GM12878 (cell line): ENCODE measurements around the gene CFAP299. TPM values are rescaled to one million over a fixed set of nuclear protein-coding genes. Genes with fewer than 3 reads are reported as not detected.

ENCODE experiments used
- ATAC-seq: fragments of 200-7000 bp; cut with Tn5 transposase; 3 replicates; pipeline ENCODE4 v1.9.1; 2020; ENCODE audit warnings: mild to moderate bottlenecking, moderate library complexity
- BruUV-seq: library from RNA; stranded (reverse); fragments of 400-500 nt; replicated peaks from 2 replicates; lab custom pipeline; 2021; lab: Mats Ljungman, UMichigan
- CTCF ChIA-PET: fragments of 300-600 bp; sonication (Branson Sonifier 250); formaldehyde crosslinking; extraction: SDS; loops from one replicate; lab custom pipeline; 2021; ENCODE audit warnings: inconsistent platforms; lab: Yijun Ruan, JAX
- POLR2A ChIA-PET: fragments of 350-600 bp; formaldehyde crosslinking; extraction: SDS; loops from one replicate; lab custom pipeline; 2021; ENCODE audit warnings: inconsistent platforms; lab: Charles Lee
- RAD21 ChIA-PET: fragments of 300-600 bp; sonication (Branson Sonifier 250); formaldehyde crosslinking; loops from one replicate; lab custom pipeline; 2023; ENCODE audit warnings: antibody characterized with exemption; ENCODE audit not compliant: unreplicated experiment; lab: Charles Lee
- SMC1A ChIA-PET: fragments of 300-600 bp; sonication (Branson Sonifier 250); formaldehyde crosslinking; loops from one replicate; lab custom pipeline; 2023; ENCODE audit not compliant: unreplicated experiment, uncharacterized antibody; lab: Charles Lee
- DNase-seq: peaks from one replicate; pipeline ENCODE4 v3.0.0-alpha.2; 2011; ENCODE audit warnings: low read depth, low spot score
- FAIRE-seq: peaks from 3 replicates; lab custom pipeline; 2011; peaks lifted over from hg19 to GRCh38; lab: Jason Lieb, UNC
- H2AFZ ChIP-seq: 2 replicates; pipeline ENCODE4 v1.6.0; 2011; ENCODE audit warnings: low read depth, low read length, control low read depth; ENCODE audit not compliant: control insufficient read depth
- H3K27ac ChIP-seq: 2 replicates; pipeline ENCODE4 v1.5.1; 2011; ENCODE audit warnings: control low read depth; ENCODE audit not compliant: control insufficient read depth, insufficient read depth
- H3K27me3 ChIP-seq, 2 experiments: replicated peaks in 1 of 2; 2 replicates each; pipeline versions ENCODE4 v1.6.0 to v1.6.1; 2011; ENCODE audit warnings: low read length in 1 of 2; ENCODE audit not compliant: control insufficient read depth in 2 of 2, insufficient read depth in 2 of 2
- H3K36me3 ChIP-seq, 2 experiments: 2 replicates each; pipeline ENCODE4 v1.5.1; 2011; ENCODE audit warnings: low read length in 1 of 2; ENCODE audit not compliant: control insufficient read depth in 2 of 2, insufficient read depth in 2 of 2
- H3K4me1 ChIP-seq: 2 replicates; pipeline ENCODE4 v1.6.1; 2011; ENCODE audit warnings: mild to moderate bottlenecking, low read length, moderate library complexity, mixed read lengths; ENCODE audit not compliant: control insufficient read depth, insufficient read depth
- H3K4me2 ChIP-seq: 2 replicates; pipeline ENCODE4 v1.6.0; 2011; ENCODE audit warnings: control low read depth; ENCODE audit not compliant: control insufficient read depth, insufficient read depth
- H3K4me3 ChIP-seq: fragments of 200-600 bp; sonication (generic); 2 replicates; pipeline ENCODE4 v1.5.1; 2016
- H3K79me2 ChIP-seq: 2 replicates; pipeline ENCODE4 v1.6.0; 2011; ENCODE audit warnings: low read length; ENCODE audit not compliant: control insufficient read depth, insufficient read depth
- H3K9ac ChIP-seq: 2 replicates; pipeline ENCODE4 v1.8.0; 2011; ENCODE audit warnings: low read length, control low read depth, mixed read lengths; ENCODE audit not compliant: control insufficient read depth, insufficient read depth
- H3K9me3 ChIP-seq: replicated peaks from 3 replicates; pipeline ENCODE4 v1.5.1; 2011; ENCODE audit warnings: mild to moderate bottlenecking, low read length; ENCODE audit not compliant: control insufficient read depth, insufficient read depth
- H4K20me1 ChIP-seq: 2 replicates; pipeline ENCODE4 v1.6.0; 2011; ENCODE audit not compliant: control insufficient read depth, insufficient read depth
- BCLAF1 ChIP-seq: fragments of 450-650 bp; IDR thresholded peaks from 2 replicates; pipeline ENCODE4 v1.6.1; 2017; ENCODE audit warnings: antibody characterized with exemption, mild to moderate bottlenecking, moderate library complexity
- DPF2 ChIP-seq: fragments of 450-650 bp; IDR thresholded peaks from 2 replicates; pipeline ENCODE4 v1.6.1; 2017; ENCODE audit warnings: mild to moderate bottlenecking
- EZH2 ChIP-seq: IDR thresholded peaks from 2 replicates; pipeline ENCODE4 v1.6.1; 2012; ENCODE audit warnings: low read depth, mild to moderate bottlenecking, control low read depth, inconsistent platforms, low read length, borderline replicate concordance; ENCODE audit not compliant: control insufficient read depth
- IKZF1 ChIP-seq: fragments of 450-650 bp; conservative IDR thresholded peaks from 2 replicates; pipeline ENCODE4 v1.6.1; 2017; ENCODE audit warnings: antibody characterized with exemption, mild to moderate bottlenecking
- MYB ChIP-seq: fragments of 150-350 bp; IDR thresholded peaks from 2 replicates; pipeline ENCODE4 v1.6.1; 2014; ENCODE audit warnings: mild to moderate bottlenecking, low read depth, low read length, borderline replicate concordance
- NFXL1 ChIP-seq: fragments of 450-650 bp; IDR thresholded peaks from 2 replicates; pipeline ENCODE4 v1.6.1; 2017; ENCODE audit warnings: antibody characterized with exemption, mild to moderate bottlenecking, borderline replicate concordance
- POU2F2 ChIP-seq: IDR thresholded peaks from 3 replicates; pipeline ENCODE4 v1.6.1; 2011; ENCODE audit warnings: low read depth, mild to moderate bottlenecking, low read length, borderline replicate concordance
- RELA ChIP-seq: fragments of 450-650 bp; IDR thresholded peaks from 2 replicates; pipeline ENCODE4 v1.8.0; 2014; ENCODE audit warnings: borderline replicate concordance; ENCODE audit not compliant: partially characterized antibody
- SP1 ChIP-seq: IDR thresholded peaks from one replicate; pipeline ENCODE4 v1.6.1; 2011; ENCODE audit warnings: low read depth, low read length
- TCF12 ChIP-seq: IDR thresholded peaks from 2 replicates; pipeline ENCODE4 v1.6.1; 2011; ENCODE audit warnings: low read depth, mild to moderate bottlenecking, low read length
- TCF7 ChIP-seq: IDR thresholded peaks from 2 replicates; pipeline ENCODE4 v1.6.1; 2014; ENCODE audit warnings: antibody characterized with exemption, borderline replicate concordance
- WGBS: methylation state at CpG from one replicate; pipeline ENCODE4 v1.1.6; 2016; ENCODE audit warnings: low lambda C conversion rate; ENCODE audit not compliant: insufficient replicate concordance, insufficient coverage; ENCODE audit errors: missing lambda C conversion rate; 5-methylcytosine and 5-hydroxymethylcytosine counted together
- in situ Hi-C: fragments of 300-500 bp; cut with MboI; formaldehyde crosslinking; loops from 9 replicates; pipeline ENCODE4 v1.14.3; 2018; ENCODE audit warnings: mixed read lengths
- intact Hi-C: fragments of 100-400 bp; cut with micrococcal nuclease; formaldehyde crosslinking; loops from one replicate; pipeline ENCODE4 v1.14.2; 2022; ENCODE audit not compliant: unreplicated experiment
- polyA plus RNA-seq, 11 experiments: library from polyadenylated mRNA; depleted of rRNA in 4 of 11; unstranded in 6 of 11; stranded (reverse) in 5 of 11; fragments of >200 nt; fragmentation: Nextera tagmentation in 4 of 11; fragmentation: Illumina TruSeq in 1 of 11; extraction: Ambion mirVana in 4 of 11; extraction: Trizol in 1 of 11; gene quantifications; 1 replicate in 1 of 11; 2 replicates in 10 of 11; pipeline versions ENCODE4 v1.2.1 to v1.2.3, GENCODE V29; 2011 to 2016; ENCODE audit warnings: inconsistent platforms in 2 of 11, missing spikeins in 2 of 11, low read depth in 1 of 11
- total RNA-seq, 4 experiments: library from RNA; depleted of rRNA in 3 of 4; stranded (reverse); fragments of >200 nt in 3 of 4; fragmentation: Illumina TruSeq in 1 of 4; extraction: Trizol in 1 of 4; gene quantifications; 2 replicates each; pipeline versions ENCODE4 v1.2.1 to v1.2.3, GENCODE V29; 2013 to 2021

CFAP299 gene
- total and polyA plus RNA-seq, 10 of the 15 experiments (the other 5 are each of a cell fraction or from before 2014, with no cell fraction given): 0.06 to 0.34 TPM; not detected in 8

DNA sequence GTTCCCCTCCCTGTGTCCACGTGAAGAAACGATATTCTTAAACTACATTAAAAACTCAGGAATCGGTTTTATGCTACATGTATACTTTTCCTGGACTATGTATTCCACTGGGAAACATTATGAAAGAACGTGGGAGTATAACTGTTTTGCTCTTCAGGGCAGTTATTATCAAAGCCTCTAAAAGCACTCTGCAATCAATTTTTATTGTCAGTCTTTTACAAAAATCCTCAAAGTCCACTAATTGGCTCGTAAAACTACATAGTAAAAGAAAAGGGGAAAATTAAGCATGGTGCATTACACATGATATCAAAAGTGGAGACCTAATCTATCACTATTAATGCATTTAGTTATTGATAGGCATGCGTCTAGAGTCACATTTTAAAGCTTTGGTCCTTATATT, 11.4 kb upstream of the CFAP299 start:
- TF ChIP-seq DPF2 (no peak), SP1 (no peak), POU2F2 (no peak), IKZF1 (no peak), RELA (no peak), TCF12 (no peak), MYB (no peak), EZH2 (no peak), TCF7 (no peak), NFXL1 (no peak), BCLAF1 (no peak)
- CTCF ChIA-PET: interaction anchor here (1.8 to 1.9 kb wide), 2 partner anchors 97 to 104 kb away, joined by 4 to 48 read pairs; no protein-coding TSS in a partner anchor
- DNase-seq: no peak
- Histone ChIP-seq H3K27me3 (no peaks in the 10 kb centered on the region), H3K4me2 (no peak overlapping the region), H3K36me3 (no peaks in the 10 kb centered on the region), H3K27ac (no peak overlapping the region), H3K79me2 (no peaks in the 10 kb centered on the region), H2AFZ (no peak overlapping the region), H4K20me1 (no peaks in the 10 kb centered on the region), H3K4me3 (no peak overlapping the region), H3K4me1 (no peaks in the 10 kb centered on the region), H3K9ac (no peak overlapping the region), H3K9me3 (no peaks in the 10 kb centered on the region)
- no TSS peak for BruUV-seq
- intact Hi-C loops (loop anchor here (10.0 kb wide), 1 partner anchor 1369 kb away; no protein-coding TSS in a partner anchor), in situ Hi-C loops (no loop called here)
- no peak for ATAC-seq
- FAIRE-seq: no peak
- 18% methylated on average over 6 of the region's 6 CpGs for WGBS
- RAD21 ChIA-PET: no interaction called here
- SMC1A ChIA-PET: interaction anchor here (0.6 to 1.9 kb wide), 2 partner anchors 104 to 973 kb away, joined by 3 to 36 read pairs; no protein-coding TSS in a partner anchor
- POLR2A ChIA-PET: no interaction called here
